GM13976 (cell line): ENCODE data around the gene CXXC5.
A peak's percentile ranks its signal among the peaks of the same experiment; 100 is the strongest.

Source experiments
- DNase-seq: peaks from one replicate; pipeline ENCODE4 v3.0.0; 2012; ENCODE audit warnings: low spot score
- CTCF ChIP-seq: IDR thresholded peaks from 2 replicates; pipeline ENCODE4 v1.5.1; 2012; ENCODE audit warnings: borderline replicate concordance, mild to moderate bottlenecking; ENCODE audit not compliant: insufficient read depth; ENCODE audit errors: extremely low read depth, missing control alignments, control extremely low read depth
- in situ Hi-C: fragments of 300-500 bp; cut with MboI; formaldehyde crosslinking; loops from one replicate; pipeline ENCODE4 v1.12.0; 2022; ENCODE audit warnings: low sequenced_read_pairs, mixed read lengths, inconsistent platforms; ENCODE audit not compliant: unreplicated experiment

Gene CXXC5

DNA sequence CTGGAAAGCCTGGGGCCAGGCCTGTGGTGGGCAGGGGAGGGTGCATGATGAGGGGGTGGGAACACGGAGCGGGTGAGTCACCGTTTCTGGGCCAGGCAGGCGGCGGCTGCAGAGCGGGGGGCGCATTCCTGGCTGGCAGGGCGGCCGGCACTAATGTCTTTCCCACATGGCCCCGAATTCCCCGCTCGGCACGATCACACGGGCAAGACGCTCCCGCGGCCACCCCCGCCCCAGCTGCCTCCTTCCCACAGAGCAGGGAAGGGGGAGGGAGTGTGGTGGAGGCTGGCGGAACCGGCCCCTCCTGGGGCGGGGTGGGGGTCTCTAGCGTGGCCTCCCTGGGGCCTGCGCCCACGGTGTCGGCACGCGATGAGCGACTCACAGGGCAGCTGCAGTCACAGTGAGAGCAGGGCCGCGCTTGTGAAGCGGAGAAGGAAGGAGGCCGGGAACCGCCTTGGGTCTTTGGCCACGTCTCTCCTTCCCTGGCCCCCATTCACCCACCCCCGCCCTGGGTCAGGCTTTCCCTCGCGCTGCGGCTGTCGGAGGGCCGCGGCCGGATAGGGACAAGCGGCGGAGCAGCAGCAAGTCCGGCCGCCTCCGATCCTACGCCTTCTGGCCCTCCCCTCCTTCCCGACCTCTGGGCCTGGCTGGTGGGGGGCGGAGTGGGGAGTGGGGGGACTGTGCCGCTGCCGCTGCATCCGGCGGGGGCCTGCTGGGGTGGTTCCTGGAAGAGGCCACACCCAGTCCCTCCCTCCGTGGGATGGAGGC lies 48.9 kb downstream of the CXXC5 start:
- no peak for TF ChIP-seq CTCF
- DNase-seq, result peak; percentile 66
- in situ Hi-C loops, result no loop called here

DNA sequence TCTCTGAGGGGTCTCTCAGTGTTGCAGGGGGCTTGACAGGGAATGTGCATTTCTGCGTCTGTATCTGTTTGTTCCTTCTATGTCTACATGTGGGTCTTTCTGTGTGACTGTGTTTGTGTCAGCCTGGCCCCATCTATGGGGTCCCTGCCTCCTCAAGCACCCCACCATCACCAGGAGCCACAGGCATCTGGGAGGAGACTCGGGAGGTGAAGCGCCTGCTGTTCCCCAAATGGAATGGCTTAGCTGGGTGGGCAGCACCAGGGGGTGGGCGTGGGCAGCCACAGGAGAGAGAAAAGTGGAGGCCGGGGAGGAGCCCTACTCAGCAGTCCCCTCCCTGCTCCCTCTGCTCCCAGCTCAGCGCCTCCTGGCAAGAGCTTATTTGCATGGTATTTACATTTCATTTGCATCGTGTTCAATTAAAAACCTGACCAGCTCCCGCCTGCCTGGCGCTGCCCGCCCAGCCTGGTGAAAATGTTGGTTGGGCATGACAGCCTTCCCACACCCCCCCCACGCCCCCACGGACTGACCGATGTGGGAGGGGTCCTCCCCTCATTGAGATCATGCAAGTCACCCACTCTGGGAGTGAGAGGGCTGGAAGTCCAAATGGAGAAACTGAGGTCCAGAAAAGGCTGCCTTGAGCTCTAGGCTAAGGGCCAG lies 50.5 kb downstream of the CXXC5 start:
- in situ Hi-C loops, result no loop called here
- no peak for DNase-seq
- no peak for TF ChIP-seq CTCF

DNA sequence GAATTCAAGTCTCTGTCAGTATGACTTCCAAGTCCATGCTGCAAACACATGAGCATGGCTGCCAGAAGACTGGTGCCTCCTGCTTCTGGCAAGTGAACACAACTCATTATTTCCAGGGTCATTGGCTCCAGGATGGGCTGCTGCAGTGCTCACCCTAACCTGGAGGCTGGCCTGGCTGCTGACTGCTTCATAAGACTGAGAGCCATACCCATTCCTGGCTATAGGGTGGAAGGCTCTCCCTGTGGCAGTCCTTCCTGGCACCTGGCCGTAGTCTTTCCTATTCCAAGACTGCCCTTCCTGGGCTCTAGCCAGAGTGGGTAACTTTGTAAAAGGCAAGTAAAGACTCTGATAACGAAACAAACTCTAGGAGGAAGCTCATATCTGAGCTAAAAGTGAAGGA lies 51.2 kb downstream of the CXXC5 start:
- in situ Hi-C loops, result no loop called here
- no peak for TF ChIP-seq CTCF
- DNase-seq, result no peak

- in situ Hi-C loops, result no loop called here
- no peak for TF ChIP-seq CTCF
- DNase-seq, result no peak
Observed at GRCh38 chr5:139700711-139701055, 52.5 kb downstream of the CXXC5 start.

GRCh38 chr5:139701056-139701741 lies 53.0 kb downstream of the CXXC5 start:
- DNase-seq, result no peak
- TF ChIP-seq CTCF, result no peak
- in situ Hi-C loops, result no loop called here

GRCh38 chr5:139702548-139702947 lies 54.4 kb downstream of the CXXC5 start:
- no peak for TF ChIP-seq CTCF
- DNase-seq, result no peak
- in situ Hi-C loops, result no loop called here
